Dendritic cell treated with granulocyte-macrophage colony-stimulating factor and Interleukin-4, amounts not matched to agents 40 ng/mL and 50 ng/mL, for 4 days (primary cell): ENCODE data around the gene C11orf65.

Experiments
- H3K27ac Mint-ChIP-seq: one replicate; pipeline ENCODE4 v1.8.0; 2022; ENCODE audit warnings: mild to moderate bottlenecking, mixed read lengths
- H3K27me3 Mint-ChIP-seq: one replicate; pipeline ENCODE4 v1.8.0; 2022; ENCODE audit warnings: mild to moderate bottlenecking, mixed read lengths
- H3K36me3 Mint-ChIP-seq: one replicate; pipeline ENCODE4 v1.8.0; 2022; ENCODE audit warnings: low read depth, mixed read lengths
- H3K4me1 Mint-ChIP-seq: one replicate; pipeline ENCODE4 v1.8.0; 2022; ENCODE audit warnings: low read depth, mixed read lengths
- H3K4me3 Mint-ChIP-seq: one replicate; pipeline ENCODE4 v1.8.0; 2022; ENCODE audit warnings: mild to moderate bottlenecking, moderate library complexity, mixed read lengths
- H3K9me3 Mint-ChIP-seq: one replicate; pipeline ENCODE4 v1.8.0; 2022; ENCODE audit warnings: mixed read lengths
- intact Hi-C: fragments of 100-400 bp; cut with micrococcal nuclease; formaldehyde crosslinking; loops from one replicate; pipeline ENCODE4 v1.15.0; 2022

Gene C11orf65

GRCh38 chr11:108370990-108371389 is 96.3 kb downstream of the C11orf65 start:
- peaks cover 20% of the 10 kb centered on the region for H3K9me3 Mint-ChIP-seq
- intact Hi-C loops = no loop called here
- H3K27ac Mint-ChIP-seq = no peak overlapping the region
- no peaks in the 10 kb centered on the region for H3K4me1 Mint-ChIP-seq
- peaks cover 47% of the 10 kb centered on the region for H3K36me3 Mint-ChIP-seq
- H3K27me3 Mint-ChIP-seq = no peaks in the 10 kb centered on the region
- H3K4me3 Mint-ChIP-seq = no peak overlapping the region

GRCh38 chr11:108370315-108370714 is 97.0 kb downstream of the C11orf65 start:
- H3K27me3 Mint-ChIP-seq = no peaks in the 10 kb centered on the region
- intact Hi-C loops = no loop called here
- peaks cover 20% of the 10 kb centered on the region for H3K9me3 Mint-ChIP-seq
- no peak overlapping the region for H3K4me3 Mint-ChIP-seq
- no peak overlapping the region for H3K27ac Mint-ChIP-seq
- peaks cover 53% of the 10 kb centered on the region for H3K36me3 Mint-ChIP-seq
- no peaks in the 10 kb centered on the region for H3K4me1 Mint-ChIP-seq

GRCh38 chr11:108369064-108369463 is 98.3 kb downstream of the C11orf65 start:
- H3K36me3 Mint-ChIP-seq = peaks cover 66% of the 10 kb centered on the region
- H3K4me1 Mint-ChIP-seq = no peaks in the 10 kb centered on the region
- H3K4me3 Mint-ChIP-seq = no peak overlapping the region
- no peak overlapping the region for H3K27ac Mint-ChIP-seq
- intact Hi-C loops = no loop called here
- peaks cover 11% of the 10 kb centered on the region for H3K9me3 Mint-ChIP-seq
- H3K27me3 Mint-ChIP-seq = no peaks in the 10 kb centered on the region

GRCh38 chr11:108368134-108368533 is 99.2 kb downstream of the C11orf65 start:
- Mint-ChIP-seq H3K27ac (no peak overlapping the region), H3K9me3 (peaks cover 1% of the 10 kb centered on the region), H3K27me3 (no peaks in the 10 kb centered on the region), H3K4me1 (no peaks in the 10 kb centered on the region), H3K36me3 (peaks cover 74% of the 10 kb centered on the region), H3K4me3 (no peak overlapping the region)
- intact Hi-C loops = no loop called here

GRCh38 chr11:108364159-108364558 is 103.2 kb downstream of the C11orf65 start:
- intact Hi-C loops = no loop called here
- no peak overlapping the region for H3K4me3 Mint-ChIP-seq
- no peaks in the 10 kb centered on the region for H3K4me1 Mint-ChIP-seq
- no peaks in the 10 kb centered on the region for H3K27me3 Mint-ChIP-seq
- H3K27ac Mint-ChIP-seq = no peak overlapping the region
- H3K9me3 Mint-ChIP-seq = peaks cover 6% of the 10 kb centered on the region
- H3K36me3 Mint-ChIP-seq = peaks cover 54% of the 10 kb centered on the region

GRCh38 chr11:108351468-108351867 is 115.9 kb downstream of the C11orf65 start:
- Mint-ChIP-seq H3K9me3 (peaks cover 8% of the 10 kb centered on the region), H3K36me3 (peaks cover 90% of the 10 kb centered on the region), H3K4me3 (no peak overlapping the region), H3K27me3 (no peaks in the 10 kb centered on the region), H3K4me1 (peaks cover 7% of the 10 kb centered on the region), H3K27ac (no peak overlapping the region)
- intact Hi-C loops = loop anchor here (5.0 kb wide), 1 partner anchor 296 kb away; no protein-coding TSS in a partner anchor

GRCh38 chr11:108346451-108346850 is 120.9 kb downstream of the C11orf65 start:
- no peak overlapping the region for H3K4me3 Mint-ChIP-seq
- no peaks in the 10 kb centered on the region for H3K27me3 Mint-ChIP-seq
- no peaks in the 10 kb centered on the region for H3K9me3 Mint-ChIP-seq
- intact Hi-C loops = no loop called here
- no peak overlapping the region for H3K27ac Mint-ChIP-seq
- peaks cover 7% of the 10 kb centered on the region for H3K4me1 Mint-ChIP-seq
- peaks cover 75% of the 10 kb centered on the region for H3K36me3 Mint-ChIP-seq

GRCh38 chr11:108345767-108346166 is 121.6 kb downstream of the C11orf65 start:
- H3K4me1 Mint-ChIP-seq = peaks cover 7% of the 10 kb centered on the region
- H3K27me3 Mint-ChIP-seq = no peaks in the 10 kb centered on the region
- no peaks in the 10 kb centered on the region for H3K9me3 Mint-ChIP-seq
- no peak overlapping the region for H3K4me3 Mint-ChIP-seq
- H3K36me3 Mint-ChIP-seq = peaks cover 74% of the 10 kb centered on the region
- no peak overlapping the region for H3K27ac Mint-ChIP-seq
- intact Hi-C loops = no loop called here

GRCh38 chr11:108343714-108344113 is 123.6 kb downstream of the C11orf65 start:
- no peak overlapping the region for H3K27ac Mint-ChIP-seq
- H3K4me1 Mint-ChIP-seq = no peaks in the 10 kb centered on the region

GRCh38 chr11:108341654-108342053 is 125.7 kb downstream of the C11orf65 start:
- Mint-ChIP-seq H3K4me1 (no peaks in the 10 kb centered on the region), H3K27me3 (no peaks in the 10 kb centered on the region), H3K36me3 (peaks cover 62% of the 10 kb centered on the region), H3K27ac (no peak overlapping the region), H3K9me3 (no peaks in the 10 kb centered on the region), H3K4me3 (no peak overlapping the region)
- intact Hi-C loops = no loop called here

More at GRCh38 chr11:108343714-108344113, 123.6 kb downstream of the C11orf65 start:
- Mint-ChIP-seq H3K27me3 (no peaks in the 10 kb centered on the region), H3K36me3 (peaks cover 54% of the 10 kb centered on the region), H3K9me3 (no peaks in the 10 kb centered on the region), H3K4me3 (no peak overlapping the region)
- intact Hi-C loops = no loop called here

- Mint-ChIP-seq H3K9me3 (no peaks in the 10 kb centered on the region), H3K4me3 (no peak overlapping the region), H3K36me3 (peaks cover 67% of the 10 kb centered on the region), H3K27me3 (no peaks in the 10 kb centered on the region), H3K27ac (no peak overlapping the region), H3K4me1 (no peaks in the 10 kb centered on the region)
- intact Hi-C loops = no loop called here
These were observed 126.4 kb downstream of the C11orf65 start for GRCh38 chr11:108340973-108341372.

GRCh38 chr11:108338750-108339149 is 128.6 kb downstream of the C11orf65 start:
- no peak overlapping the region for H3K27ac Mint-ChIP-seq
- H3K36me3 Mint-ChIP-seq = peaks cover 68% of the 10 kb centered on the region
- intact Hi-C loops = no loop called here
- H3K4me1 Mint-ChIP-seq = no peaks in the 10 kb centered on the region
- no peak overlapping the region for H3K4me3 Mint-ChIP-seq
- H3K27me3 Mint-ChIP-seq = no peaks in the 10 kb centered on the region
- no peaks in the 10 kb centered on the region for H3K9me3 Mint-ChIP-seq

GRCh38 chr11:108333403-108333899 is 133.9 kb downstream of the C11orf65 start:
- Mint-ChIP-seq H3K27me3 (no peaks in the 10 kb centered on the region), H3K36me3 (peaks cover 93% of the 10 kb centered on the region), H3K4me1 (no peaks in the 10 kb centered on the region), H3K27ac (no peak overlapping the region), H3K4me3 (no peak overlapping the region), H3K9me3 (no peaks in the 10 kb centered on the region)
- intact Hi-C loops = no loop called here
